ENCODE measurements around the gene DEFB126. TPM values are rescaled to one million over a fixed set of nuclear protein-coding genes. Genes with fewer than 3 reads are reported as not detected.

The DEFB126 gene
- total and polyA plus RNA-seq, 9 of the 15 experiments (the other 6 are each of a cell fraction or from before 2014, with no cell fraction given), result not detected

GRCh38 chr20:152131-152530 is 9.7 kb downstream of the DEFB126 start (continued):
- TF ChIP-seq ZNF347 (CRISPR knock-in tag; IDR thresholded peaks at IDR 0.05; ENCODE audit: low read depth) (no peak), TAF1 (IDR thresholded peaks at IDR 0.05; ENCODE audit: control insufficient read depth, extremely low read depth, insufficient read depth, low read length, severe bottlenecking) (no peak), RFX7 (CRISPR knock-in tag; IDR thresholded peaks at IDR 0.05) (no peak), MBD2 (IDR thresholded peaks at IDR 0.05; ENCODE audit: borderline replicate concordance, low read depth) (no peak), ZNF165 (CRISPR knock-in tag; IDR thresholded peaks at IDR 0.05; ENCODE audit: borderline replicate concordance) (no peak), ESRRB (CRISPR knock-in tag; IDR thresholded peaks at IDR 0.05; ENCODE audit: borderline replicate concordance) (no peak), HOXB6 (CRISPR knock-in tag; IDR thresholded peaks at IDR 0.05; ENCODE audit: borderline replicate concordance) (no peak), PRDM10 (IDR thresholded peaks at IDR 0.05; ENCODE audit: partially characterized antibody) (no peak), ZKSCAN8 (CRISPR knock-in tag; IDR thresholded peaks at IDR 0.05) (no peak), BHLHE40 (IDR thresholded peaks at IDR 0.05; ENCODE audit: low read length) (no peak), POLR3G (IDR thresholded peaks at IDR 0.05; ENCODE audit: extremely low read depth, insufficient read length, insufficient replicate concordance) (no peak), ZNF217 (CRISPR knock-in tag; IDR thresholded peaks at IDR 0.05) (no peak), POLR2AphosphoS2 (IDR thresholded peaks at IDR 0.05; ENCODE audit: low read length) (no peak)
